RWPE2 (cell line): Measurements from ENCODE around the gene C16orf86.
"Not testable (repeated sequence)": the region's sequence is repeated elsewhere in the genome, so short reads cannot be mapped to it uniquely, and the experiment has no call there.

Experiments
- ATAC-seq: fragments of 200-7000 bp; cut with Tn5 transposase; 3 replicates; pipeline ENCODE4 v1.9.1; 2021; ENCODE audit warnings: low read depth
- DNase-seq: peaks from one replicate; pipeline ENCODE4 v3.0.0-alpha.2; 2020; ENCODE audit warnings: low spot score
- H3K27ac ChIP-seq: fragments of 450-650 bp; 2 replicates; pipeline ENCODE4 v1.5.1; 2017; ENCODE audit warnings: mild to moderate bottlenecking; ENCODE audit not compliant: poor library complexity, severe bottlenecking
- H3K27me3 ChIP-seq: fragments of 250-450 bp; sonication (Bioruptor Pico); 2 replicates; pipeline ENCODE4 v1.5.1; 2021; ENCODE audit warnings: mild to moderate bottlenecking, moderate library complexity; ENCODE audit not compliant: insufficient read depth, poor library complexity, severe bottlenecking
- H3K36me3 ChIP-seq: fragments of 250-450 bp; sonication (Bioruptor Pico); 2 replicates; pipeline ENCODE4 v1.5.1; 2020; ENCODE audit warnings: low read depth, mild to moderate bottlenecking, moderate library complexity
- H3K4me1 ChIP-seq: fragments of 250-450 bp; sonication (Bioruptor Pico); 2 replicates; pipeline ENCODE4 v1.5.1; 2021; ENCODE audit warnings: mild to moderate bottlenecking, moderate library complexity; ENCODE audit not compliant: insufficient read depth, poor library complexity, severe bottlenecking
- H3K4me3 ChIP-seq: fragments of 250-450 bp; sonication (Bioruptor Pico); 2 replicates; pipeline ENCODE4 v1.5.1; 2021; ENCODE audit warnings: mild to moderate bottlenecking, moderate library complexity; ENCODE audit not compliant: severe bottlenecking
- H3K9me3 ChIP-seq: fragments of 250-450 bp; sonication (Bioruptor Pico); 2 replicates; pipeline ENCODE4 v1.5.1; 2021; ENCODE audit warnings: mild to moderate bottlenecking, moderate library complexity; ENCODE audit not compliant: severe bottlenecking
- TF ChIP-seq, protein P1 (sequence below): fragments of 450-650 bp; IDR thresholded peaks from one replicate; pipeline ENCODE4 v1.5.1; 2017; ENCODE audit warnings: mild to moderate bottlenecking, moderate library complexity; ENCODE audit not compliant: poor library complexity, severe bottlenecking

The C16orf86 gene

DNA sequence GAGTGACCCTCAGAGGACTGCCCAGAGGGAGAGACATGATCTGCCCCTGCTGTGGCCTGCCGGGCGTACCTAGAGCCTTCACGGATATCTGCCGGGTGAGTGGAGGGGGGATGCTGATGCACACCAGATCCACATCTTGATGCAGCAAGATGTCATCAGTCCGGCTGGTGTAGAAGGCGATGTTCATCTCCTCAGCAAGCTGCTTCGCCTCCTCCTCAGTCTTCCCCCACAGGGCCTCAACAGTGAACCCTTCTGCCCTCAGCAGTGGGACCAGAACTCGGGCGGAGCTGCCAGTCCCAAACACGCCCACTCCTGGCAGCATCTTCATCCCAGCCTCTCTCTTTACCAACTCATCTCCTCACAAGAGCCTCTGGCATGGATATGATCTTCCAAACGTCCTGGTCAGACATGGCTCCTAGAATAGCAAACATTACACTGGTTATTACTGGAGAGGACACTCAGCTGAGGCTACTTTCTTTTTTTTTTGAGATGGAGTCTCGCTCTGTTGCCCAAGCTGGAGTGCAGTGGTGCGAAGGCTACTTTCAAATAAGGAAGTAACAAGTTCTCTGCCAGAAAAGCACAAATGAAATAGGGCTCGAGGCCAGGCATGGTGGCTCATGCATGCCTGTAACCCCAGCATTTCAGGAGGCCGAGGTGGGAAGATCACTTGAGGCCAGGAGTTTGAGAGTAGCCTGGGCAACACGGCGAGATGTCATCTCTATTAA is 18.9 kb downstream of the C16orf86 start:
- H3K27ac ChIP-seq, result no peak overlapping the region
- DNase-seq (no peak), ATAC-seq (no peak)
- no peaks in the 10 kb centered on the region for H3K27me3 ChIP-seq
- TF ChIP-seq, protein P1, sequence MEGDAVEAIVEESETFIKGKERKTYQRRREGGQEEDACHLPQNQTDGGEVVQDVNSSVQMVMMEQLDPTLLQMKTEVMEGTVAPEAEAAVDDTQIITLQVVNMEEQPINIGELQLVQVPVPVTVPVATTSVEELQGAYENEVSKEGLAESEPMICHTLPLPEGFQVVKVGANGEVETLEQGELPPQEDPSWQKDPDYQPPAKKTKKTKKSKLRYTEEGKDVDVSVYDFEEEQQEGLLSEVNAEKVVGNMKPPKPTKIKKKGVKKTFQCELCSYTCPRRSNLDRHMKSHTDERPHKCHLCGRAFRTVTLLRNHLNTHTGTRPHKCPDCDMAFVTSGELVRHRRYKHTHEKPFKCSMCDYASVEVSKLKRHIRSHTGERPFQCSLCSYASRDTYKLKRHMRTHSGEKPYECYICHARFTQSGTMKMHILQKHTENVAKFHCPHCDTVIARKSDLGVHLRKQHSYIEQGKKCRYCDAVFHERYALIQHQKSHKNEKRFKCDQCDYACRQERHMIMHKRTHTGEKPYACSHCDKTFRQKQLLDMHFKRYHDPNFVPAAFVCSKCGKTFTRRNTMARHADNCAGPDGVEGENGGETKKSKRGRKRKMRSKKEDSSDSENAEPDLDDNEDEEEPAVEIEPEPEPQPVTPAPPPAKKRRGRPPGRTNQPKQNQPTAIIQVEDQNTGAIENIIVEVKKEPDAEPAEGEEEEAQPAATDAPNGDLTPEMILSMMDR, result no peak
- H3K4me3 ChIP-seq, result no peak overlapping the region
- peaks cover 13% of the 10 kb centered on the region for H3K36me3 ChIP-seq
- H3K4me1 ChIP-seq, result no peaks in the 10 kb centered on the region
- H3K9me3 ChIP-seq, result no peaks in the 10 kb centered on the region

DNA sequence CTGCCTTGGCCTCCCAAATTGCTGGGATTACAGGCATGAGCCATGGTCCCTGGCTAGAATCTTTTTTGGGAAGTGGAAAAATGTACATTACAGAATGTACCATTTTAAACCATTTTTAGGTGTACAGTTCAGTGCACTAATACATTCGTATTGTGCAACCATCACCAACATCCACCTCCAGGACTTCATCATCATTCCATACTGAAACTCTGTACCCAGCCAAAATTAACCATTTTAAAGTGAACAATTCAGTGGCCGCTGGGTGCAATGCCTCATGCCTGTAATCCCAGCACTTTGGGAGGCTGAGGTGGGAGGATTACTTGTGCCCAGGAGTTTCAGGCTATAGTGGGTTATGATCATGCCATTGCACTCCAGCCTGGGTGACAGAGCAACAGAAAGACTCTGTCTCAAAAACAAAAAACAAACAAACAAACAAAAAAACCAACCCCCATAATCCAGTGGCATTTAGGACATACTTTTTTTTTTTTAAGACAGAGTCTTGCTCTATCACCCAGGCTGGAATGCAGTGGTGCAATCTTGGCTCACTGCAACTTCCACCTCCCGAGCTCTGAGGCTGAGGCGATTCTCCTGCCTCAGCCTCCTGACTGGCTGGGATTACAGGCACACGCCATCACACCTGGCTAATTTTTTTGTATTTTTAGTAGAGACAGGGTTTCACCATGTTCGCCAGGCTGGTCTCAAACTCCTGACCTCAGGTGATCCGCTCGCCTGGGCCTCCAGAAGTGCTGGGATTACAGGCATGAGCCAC is 27.1 kb downstream of the C16orf86 start:
- not testable (repeated sequence) for H3K9me3 ChIP-seq, H3K27me3 ChIP-seq, ATAC-seq, H3K4me1 ChIP-seq, DNase-seq, H3K36me3 ChIP-seq, H3K4me3 ChIP-seq, H3K27ac ChIP-seq

DNA sequence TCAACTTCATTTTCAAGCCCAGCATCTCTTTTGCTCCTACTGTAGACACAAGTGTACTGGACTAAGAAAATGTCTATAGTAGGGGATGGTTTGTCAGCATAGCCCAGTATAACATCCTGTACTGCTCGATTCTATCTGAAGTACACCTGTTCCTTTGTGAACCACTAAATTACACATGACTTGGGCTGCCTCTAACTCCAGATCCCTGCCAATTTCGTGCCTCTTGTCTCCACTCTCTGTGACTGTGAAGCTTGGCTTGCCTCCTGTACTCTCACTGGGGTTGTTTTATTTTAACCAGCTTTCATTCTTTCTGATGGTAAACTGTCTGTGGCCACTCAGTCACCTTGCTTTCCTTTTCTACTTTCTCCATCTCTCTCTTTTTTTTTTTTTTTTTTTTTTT is 28.0 kb downstream of the C16orf86 start:
- no peaks in the 10 kb centered on the region for H3K27me3 ChIP-seq
- peaks cover 9% of the 10 kb centered on the region for H3K36me3 ChIP-seq
- no peak overlapping the region for H3K4me3 ChIP-seq
- TF ChIP-seq, protein P1, result no peak
- H3K27ac ChIP-seq, result no peak overlapping the region
- peaks cover 4% of the 10 kb centered on the region for H3K4me1 ChIP-seq
- no peak for ATAC-seq
- H3K9me3 ChIP-seq, result no peaks in the 10 kb centered on the region
- DNase-seq, result no peak

DNA sequence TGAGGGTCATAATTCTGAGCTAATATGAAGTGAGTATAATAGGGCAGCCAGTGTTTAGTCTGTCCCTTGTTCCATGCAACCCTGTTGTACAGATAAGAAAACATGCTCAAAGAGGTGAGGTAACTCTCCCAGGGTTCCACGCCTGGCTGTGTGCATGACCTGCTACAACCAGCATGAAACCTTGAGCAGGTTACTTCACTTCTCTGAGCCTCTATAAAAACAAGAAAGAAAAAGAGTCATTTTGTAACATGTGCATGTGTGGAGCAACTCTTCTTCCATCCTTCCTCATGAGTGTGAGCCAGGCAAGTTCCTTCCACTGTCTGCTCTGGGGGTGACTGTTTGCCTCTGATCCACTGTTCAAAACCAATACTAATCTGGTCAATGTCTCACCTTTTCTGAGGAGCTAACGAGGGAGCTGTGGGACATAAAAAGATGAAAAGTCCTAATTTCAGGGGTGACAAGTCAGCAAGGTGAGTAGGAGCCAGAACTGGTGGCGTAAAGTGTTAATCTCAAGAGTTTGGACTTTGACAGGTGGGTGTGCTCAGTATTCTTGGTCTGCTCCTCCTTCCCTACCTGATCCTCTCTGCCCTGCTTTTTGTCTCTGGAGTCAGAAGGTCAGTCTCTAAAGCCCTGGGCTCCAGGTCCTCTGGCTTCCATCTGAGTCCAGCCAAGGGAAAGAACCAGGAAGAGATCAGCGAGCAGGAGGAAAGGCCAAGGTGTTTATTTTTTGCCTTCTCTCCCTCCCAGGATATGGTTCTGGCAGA is 31.0 kb downstream of the C16orf86 start:
- DNase-seq (no peak), ATAC-seq (no peak)
- no peak overlapping the region for H3K4me3 ChIP-seq
- TF ChIP-seq, protein P1, result no peak
- peaks cover 4% of the 10 kb centered on the region for H3K4me1 ChIP-seq
- no peaks in the 10 kb centered on the region for H3K27me3 ChIP-seq
- H3K36me3 ChIP-seq, result peaks cover 9% of the 10 kb centered on the region
- no peaks in the 10 kb centered on the region for H3K9me3 ChIP-seq
- H3K27ac ChIP-seq, result no peak overlapping the region

DNA sequence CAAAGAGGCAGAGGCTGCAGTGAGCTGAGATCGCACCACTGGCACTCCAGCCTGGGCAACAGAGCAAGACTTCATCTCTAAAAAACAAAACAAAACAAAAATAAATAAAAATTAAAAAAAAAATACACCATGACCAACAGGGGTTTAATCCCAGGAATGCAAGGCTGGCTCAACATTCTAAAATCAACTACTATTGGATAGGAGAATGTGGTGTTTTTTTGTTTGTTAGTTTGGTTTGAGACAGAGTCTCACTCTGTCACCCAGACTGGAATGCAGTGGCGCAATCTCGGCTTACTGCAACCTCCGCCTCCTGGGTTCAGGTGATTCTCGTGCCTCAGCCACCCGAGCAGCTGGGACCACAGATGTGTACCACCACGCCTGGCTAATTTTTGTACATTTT is 32.7 kb downstream of the C16orf86 start:
- Histone ChIP-seq H3K4me1 (peaks cover 4% of the 10 kb centered on the region), H3K27ac (no peak overlapping the region), H3K9me3 (no peaks in the 10 kb centered on the region), H3K36me3 (peaks cover 9% of the 10 kb centered on the region), H3K4me3 (no peak overlapping the region), H3K27me3 (no peaks in the 10 kb centered on the region)
- DNase-seq (no peak), ATAC-seq (no peak)
- TF ChIP-seq, protein P1, result no peak
